ENCODE measurements around the gene HSPA6.
"Not testable (repeated sequence)": the region's sequence is repeated elsewhere in the genome, so short reads cannot be mapped to it uniquely, and the experiment has no call there.

The HSPA6 gene

GRCh38 chr1:161560960-161561715 lies 36.8 kb downstream of the HSPA6 start:
- not testable (repeated sequence) for DNase-seq (ENCODE audit: low spot score)

GRCh38 chr1:161562441-161562840 lies 38.1 kb downstream of the HSPA6 start:
- DNase-seq (ENCODE audit: low spot score) = not testable (repeated sequence)

DNA sequence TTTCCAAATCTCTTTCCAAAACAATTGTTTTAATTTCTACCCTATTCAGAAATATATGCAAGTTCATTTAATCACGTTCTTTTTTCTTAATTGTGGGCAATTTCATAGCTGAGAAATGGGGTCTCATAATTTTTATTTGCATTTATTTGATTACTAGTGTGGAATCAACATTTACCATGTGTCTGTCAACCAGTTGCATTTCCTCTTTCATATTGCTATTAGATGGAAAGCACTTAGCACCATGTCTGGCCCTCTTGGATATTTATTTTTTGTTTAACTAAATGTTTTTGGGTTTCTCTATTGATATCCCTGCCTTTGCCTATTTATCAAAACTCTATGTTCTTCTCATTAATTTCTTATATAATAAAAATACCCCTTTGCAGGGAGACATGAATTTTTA lies 39.2 kb downstream of the HSPA6 start:
- not testable (repeated sequence) for DNase-seq (ENCODE audit: low spot score)

DNA sequence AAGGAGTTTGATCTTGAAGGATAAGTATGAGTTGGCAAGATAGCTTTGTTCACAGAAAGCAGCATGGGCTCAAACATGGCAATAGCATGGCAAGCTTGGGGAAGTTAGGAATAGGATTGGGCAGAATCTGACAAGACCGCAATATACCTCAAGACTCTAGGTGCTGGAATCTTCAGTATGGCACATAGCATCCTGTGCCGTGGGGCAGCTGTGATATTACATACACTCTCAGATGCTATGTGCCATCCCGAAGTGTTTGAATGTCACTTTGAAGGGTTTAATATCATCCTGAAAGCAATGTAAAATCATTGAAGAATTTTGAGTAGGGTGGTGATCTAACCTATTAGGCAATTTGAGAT lies 42.2 kb downstream of the HSPA6 start:
- DNase-seq (ENCODE audit: low spot score) = not testable (repeated sequence)

DNA sequence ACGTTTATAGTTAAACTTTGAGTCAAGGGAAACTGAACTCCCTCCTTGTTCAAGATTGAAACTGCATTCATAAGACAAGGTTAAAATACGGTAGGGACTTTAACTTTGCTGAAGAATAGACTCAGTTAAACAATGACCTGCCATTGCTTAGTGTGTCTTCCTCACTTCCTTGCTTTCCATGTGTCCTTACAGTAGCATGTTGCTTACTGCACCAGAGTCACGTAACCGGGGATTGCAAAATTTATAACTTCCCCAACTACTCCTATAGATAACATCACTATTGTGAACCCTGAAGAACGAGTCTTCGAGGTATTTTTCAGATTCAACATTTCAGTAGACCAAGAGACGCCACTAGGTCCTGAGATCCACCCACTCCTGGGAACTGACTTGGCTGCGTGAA lies 47.4 kb downstream of the HSPA6 start:
- DNase-seq (ENCODE audit: low spot score) = not testable (repeated sequence)
